Hepatocyte (in vitro differentiated cells): Measurements from ENCODE around the gene RPE.

Source experiments
- CTCF ChIP-seq: fragments of 200-600 bp; sonication (generic); IDR thresholded peaks from 2 replicates; pipeline ENCODE4 v1.5.1; 2016; ENCODE audit warnings: antibody characterized with exemption, mild to moderate bottlenecking; ENCODE audit not compliant: poor library complexity
- EZH2phosphoT487 ChIP-seq: fragments of 200-600 bp; sonication (generic); IDR thresholded peaks from one replicate; pipeline ENCODE4 v1.6.1; 2018; ENCODE audit warnings: antibody characterized with exemption, mild to moderate bottlenecking, low read depth, moderate library complexity; ENCODE audit not compliant: unreplicated experiment, severe bottlenecking

GRCh38 chr2:210004881-210005280, 2.4 kb downstream of the RPE start:
- TF ChIP-seq CTCF (no peak), EZH2phosphoT487 (no peak)
